Activated CD4-positive, alpha-beta T cell treated with anti-CD3 and anti-CD28 coated beads, Interleukin-2, amount 10 ng/mL, durations not matched to agents 24 days and 14 days (primary cell): ENCODE data around the gene ST3GAL3. TPM values are rescaled to one million over a fixed set of nuclear protein-coding genes. Genes with fewer than 3 reads are reported as not detected.

ENCODE experiments used
- DNase-seq: peaks from one replicate; pipeline ENCODE4 v3.0.0; 2022
- H3K27ac Mint-ChIP-seq: one replicate; pipeline ENCODE4 v1.8.0; 2022; ENCODE audit warnings: mild to moderate bottlenecking, mixed read lengths
- H3K27me3 Mint-ChIP-seq: one replicate; pipeline ENCODE4 v1.8.0; 2022; ENCODE audit warnings: mixed read lengths
- H3K36me3 Mint-ChIP-seq: one replicate; pipeline ENCODE4 v1.8.0; 2022; ENCODE audit warnings: low read depth, mild to moderate bottlenecking, mixed read lengths
- H3K4me1 Mint-ChIP-seq: one replicate; pipeline ENCODE4 v1.8.0; 2021; ENCODE audit warnings: mixed read lengths
- H3K4me3 Mint-ChIP-seq: one replicate; pipeline ENCODE4 v1.8.0; 2022; ENCODE audit warnings: mild to moderate bottlenecking, moderate library complexity, mixed read lengths
- H3K9me3 Mint-ChIP-seq: one replicate; pipeline ENCODE4 v1.8.0; 2021; ENCODE audit warnings: mixed read lengths
- intact Hi-C: fragments of 100-400 bp; cut with micrococcal nuclease; formaldehyde crosslinking; loops from one replicate; pipeline ENCODE4 v1.15.1; 2023
- total RNA-seq: library from RNA; stranded (reverse); gene quantifications from 2 replicates; pipeline ENCODE4 v1.2.3, GENCODE V29; 2022

ST3GAL3 gene
- total RNA-seq, 1 donor from 2014 or later = 18.1 TPM

- DNase-seq = peak; percentile 64
- peaks cover 27% of the 10 kb centered on the region for H3K36me3 Mint-ChIP-seq
- intact Hi-C loops = no loop called here
- no peak overlapping the region for H3K4me3 Mint-ChIP-seq
- no peaks in the 10 kb centered on the region for H3K9me3 Mint-ChIP-seq
- H3K27me3 Mint-ChIP-seq = no peaks in the 10 kb centered on the region
- peaks cover 50% of the 10 kb centered on the region for H3K4me1 Mint-ChIP-seq
- H3K27ac Mint-ChIP-seq = peak overlapping the region; percentile 8
Observed at GRCh38 chr1:43836267-43836951, 129.1 kb downstream of the ST3GAL3 start.

- Mint-ChIP-seq H3K36me3 (peaks cover 41% of the 10 kb centered on the region), H3K4me1 (peaks cover 30% of the 10 kb centered on the region), H3K9me3 (peaks cover 11% of the 10 kb centered on the region), H3K4me3 (no peak overlapping the region), H3K27me3 (no peaks in the 10 kb centered on the region), H3K27ac (peak overlapping the region; percentile 65)
- intact Hi-C loops = no loop called here
- DNase-seq = peak; percentile 43
Observed at GRCh38 chr1:43839056-43839455, 131.7 kb downstream of the ST3GAL3 start.

GRCh38 chr1:43841321-43842174 is 134.2 kb downstream of the ST3GAL3 start:
- Mint-ChIP-seq H3K9me3 (peaks cover 11% of the 10 kb centered on the region), H3K4me3 (no peak overlapping the region), H3K27ac (no peak overlapping the region), H3K36me3 (peaks cover 38% of the 10 kb centered on the region), H3K4me1 (peaks cover 12% of the 10 kb centered on the region), H3K27me3 (no peaks in the 10 kb centered on the region)
- peak; percentile 45 for DNase-seq
- intact Hi-C loops = no loop called here

- intact Hi-C loops = no loop called here
- Mint-ChIP-seq H3K4me3 (no peak overlapping the region), H3K27ac (no peak overlapping the region), H3K36me3 (peaks cover 38% of the 10 kb centered on the region), H3K4me1 (peaks cover 13% of the 10 kb centered on the region), H3K27me3 (no peaks in the 10 kb centered on the region), H3K9me3 (peaks cover 11% of the 10 kb centered on the region)
- DNase-seq = no peak
Observed at GRCh38 chr1:43842175-43842498, 134.8 kb downstream of the ST3GAL3 start.

DNA sequence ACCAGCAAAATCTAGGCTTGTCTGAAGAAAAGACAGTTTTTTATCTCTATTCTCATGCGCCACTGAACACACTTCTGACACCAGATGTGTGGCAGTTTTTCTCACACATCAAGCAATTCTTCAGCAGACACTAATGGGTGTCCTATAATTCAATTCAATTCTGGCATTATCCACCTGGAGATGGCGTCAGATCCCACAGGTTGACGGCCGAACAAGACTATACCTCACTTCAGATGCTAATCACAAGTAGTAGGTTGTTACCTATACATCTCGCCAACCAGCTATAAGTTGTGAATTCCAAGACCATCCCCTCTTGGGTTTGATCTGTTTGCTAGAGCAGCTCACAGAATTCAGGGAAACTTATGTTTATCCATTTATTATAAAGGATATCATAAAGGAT is 136.3 kb downstream of the ST3GAL3 start:
- Mint-ChIP-seq H3K27ac (no peak overlapping the region), H3K36me3 (peaks cover 33% of the 10 kb centered on the region), H3K9me3 (peaks cover 11% of the 10 kb centered on the region), H3K4me3 (no peak overlapping the region), H3K4me1 (peaks cover 17% of the 10 kb centered on the region), H3K27me3 (no peaks in the 10 kb centered on the region)
- no peak for DNase-seq
- intact Hi-C loops = no loop called here

DNA sequence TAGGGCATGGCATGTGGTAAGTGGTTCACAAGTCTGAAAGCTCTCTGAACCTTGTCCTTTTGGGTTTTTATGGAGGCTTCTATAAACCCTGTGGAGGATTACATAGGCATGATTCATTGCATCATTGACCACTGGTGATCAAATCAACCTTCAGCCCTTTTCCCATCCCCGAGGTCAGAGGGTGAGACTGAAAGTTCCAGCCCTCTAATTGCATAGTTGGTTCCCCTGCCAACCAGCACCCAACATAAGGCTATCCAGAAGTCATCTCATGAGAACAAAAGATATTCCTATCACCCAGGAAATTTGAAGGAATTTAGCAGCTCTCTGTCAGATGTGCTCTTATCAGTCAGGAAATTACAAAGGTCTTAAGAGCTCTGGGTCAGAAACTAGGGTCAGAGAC is 136.8 kb downstream of the ST3GAL3 start:
- H3K36me3 Mint-ChIP-seq = peaks cover 31% of the 10 kb centered on the region
- intact Hi-C loops = no loop called here
- no peak overlapping the region for H3K4me3 Mint-ChIP-seq
- peaks cover 16% of the 10 kb centered on the region for H3K4me1 Mint-ChIP-seq
- no peak for DNase-seq
- peaks cover 11% of the 10 kb centered on the region for H3K9me3 Mint-ChIP-seq
- no peaks in the 10 kb centered on the region for H3K27me3 Mint-ChIP-seq
- no peak overlapping the region for H3K27ac Mint-ChIP-seq

DNA sequence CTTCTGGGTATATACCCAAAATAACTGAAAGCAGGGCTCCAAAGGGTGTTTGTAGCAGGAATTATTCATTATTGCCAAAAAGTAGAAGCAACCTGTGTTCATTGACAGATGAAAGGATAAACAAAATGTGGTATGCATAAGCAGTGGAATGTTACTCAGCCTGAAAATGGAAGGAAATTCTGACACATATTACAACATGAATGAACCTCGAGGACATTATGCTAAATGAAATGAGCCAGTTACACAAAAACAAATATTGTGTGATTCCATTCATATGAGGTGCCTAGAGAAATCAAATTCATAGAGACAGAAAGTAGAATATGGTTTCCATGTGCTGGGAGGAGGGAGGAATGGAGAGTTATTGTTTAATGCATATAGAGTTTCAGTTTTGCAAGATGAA is 140.0 kb downstream of the ST3GAL3 start:
- no peaks in the 10 kb centered on the region for H3K27me3 Mint-ChIP-seq
- H3K36me3 Mint-ChIP-seq = peaks cover 10% of the 10 kb centered on the region

DNA sequence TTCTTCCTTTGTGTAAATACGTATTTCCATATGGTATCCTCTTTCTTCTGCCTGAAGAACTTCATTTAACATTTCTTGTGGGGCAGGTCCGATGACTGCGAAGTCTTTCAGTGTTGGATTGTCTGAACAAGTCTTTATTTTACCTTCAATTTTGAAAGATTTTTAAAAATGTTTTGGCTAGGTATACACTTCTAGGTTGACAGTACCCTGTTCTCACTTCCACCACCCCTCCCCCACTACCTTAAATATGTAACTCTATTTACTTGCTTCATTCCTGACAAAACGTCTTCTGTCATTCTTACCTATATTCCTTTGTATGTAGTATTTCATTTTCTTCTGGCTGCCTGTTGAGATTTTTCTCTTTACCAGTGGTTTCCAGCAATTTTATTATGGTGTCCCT is 140.5 kb downstream of the ST3GAL3 start:
- peaks cover 9% of the 10 kb centered on the region for H3K4me1 Mint-ChIP-seq
- intact Hi-C loops = no loop called here
- H3K4me3 Mint-ChIP-seq = no peak overlapping the region
- peaks cover 7% of the 10 kb centered on the region for H3K9me3 Mint-ChIP-seq
- no peak for DNase-seq
- no peak overlapping the region for H3K27ac Mint-ChIP-seq
- H3K36me3 Mint-ChIP-seq = peaks cover 8% of the 10 kb centered on the region
- no peaks in the 10 kb centered on the region for H3K27me3 Mint-ChIP-seq

More for the DNA sequence above, 140.0 kb downstream of the ST3GAL3 start:
- intact Hi-C loops = no loop called here
- no peak overlapping the region for H3K27ac Mint-ChIP-seq
- H3K4me1 Mint-ChIP-seq = peaks cover 9% of the 10 kb centered on the region
- H3K4me3 Mint-ChIP-seq = no peak overlapping the region
- no peak for DNase-seq
- H3K9me3 Mint-ChIP-seq = peaks cover 7% of the 10 kb centered on the region

GRCh38 chr1:43849670-43850069 is 142.3 kb downstream of the ST3GAL3 start:
- H3K36me3 Mint-ChIP-seq = peaks cover 5% of the 10 kb centered on the region
- peaks cover 5% of the 10 kb centered on the region for H3K9me3 Mint-ChIP-seq
- H3K27ac Mint-ChIP-seq = no peak overlapping the region
- peaks cover 12% of the 10 kb centered on the region for H3K4me1 Mint-ChIP-seq
- H3K27me3 Mint-ChIP-seq = no peaks in the 10 kb centered on the region
- intact Hi-C loops = no loop called here
- DNase-seq = no peak
- H3K4me3 Mint-ChIP-seq = no peak overlapping the region

- no peak for DNase-seq
- Mint-ChIP-seq H3K27ac (no peak overlapping the region), H3K4me3 (no peak overlapping the region), H3K9me3 (peaks cover 5% of the 10 kb centered on the region), H3K4me1 (peaks cover 12% of the 10 kb centered on the region), H3K36me3 (peaks cover 10% of the 10 kb centered on the region), H3K27me3 (no peaks in the 10 kb centered on the region)
- intact Hi-C loops = no loop called here
Observed at GRCh38 chr1:43850591-43851233, 143.4 kb downstream of the ST3GAL3 start.

DNA sequence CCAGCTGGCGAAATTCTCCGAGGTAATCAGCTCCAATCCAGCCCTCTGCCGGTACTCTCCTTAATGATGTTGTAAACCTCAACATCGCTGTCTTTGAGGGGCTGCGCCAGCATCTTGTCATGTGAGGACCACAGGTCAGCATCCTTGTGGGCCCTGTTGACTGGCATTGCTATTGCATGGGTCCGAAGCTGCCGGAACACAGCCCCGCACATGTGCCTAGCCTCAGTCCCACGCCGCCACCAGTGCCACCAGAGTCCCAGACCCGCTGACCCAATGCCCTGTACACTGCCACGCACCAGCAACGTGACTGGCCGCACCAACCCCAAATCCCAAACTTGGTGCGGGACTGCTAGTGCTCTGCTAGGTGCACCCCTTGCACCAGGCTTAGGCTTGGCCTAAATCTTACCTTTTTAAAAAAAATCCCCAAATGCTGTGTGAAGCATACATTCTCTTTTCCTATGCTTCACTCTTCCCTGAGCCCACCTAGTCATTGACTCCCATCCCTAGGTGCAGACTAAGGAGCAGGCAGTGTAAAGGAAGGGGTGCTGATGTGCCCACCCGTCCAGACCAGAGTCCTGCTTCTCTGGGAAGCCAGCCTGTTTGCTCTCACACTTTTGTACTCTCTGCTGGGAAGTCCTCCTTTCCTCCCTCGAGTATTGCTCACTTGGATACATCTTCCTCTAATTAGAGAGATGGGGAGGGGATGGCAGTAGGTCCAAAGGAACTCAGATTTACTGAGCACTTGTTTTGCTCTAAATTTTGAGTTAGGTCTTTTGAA is 144.4 kb downstream of the ST3GAL3 start:
- H3K27ac Mint-ChIP-seq = no peak overlapping the region
- intact Hi-C loops = no loop called here
- H3K4me1 Mint-ChIP-seq = peaks cover 11% of the 10 kb centered on the region
- H3K36me3 Mint-ChIP-seq = peaks cover 11% of the 10 kb centered on the region
- peaks cover 5% of the 10 kb centered on the region for H3K9me3 Mint-ChIP-seq
- no peak for DNase-seq
- no peaks in the 10 kb centered on the region for H3K27me3 Mint-ChIP-seq
- no peak overlapping the region for H3K4me3 Mint-ChIP-seq

GRCh38 chr1:43853161-43853921 is 146.0 kb downstream of the ST3GAL3 start:
- H3K27me3 Mint-ChIP-seq = no peaks in the 10 kb centered on the region
- peaks cover 2% of the 10 kb centered on the region for H3K4me1 Mint-ChIP-seq
- H3K36me3 Mint-ChIP-seq = peaks cover 12% of the 10 kb centered on the region
- intact Hi-C loops = no loop called here
- no peak overlapping the region for H3K4me3 Mint-ChIP-seq
- no peak for DNase-seq
- H3K27ac Mint-ChIP-seq = no peak overlapping the region
- peaks cover 5% of the 10 kb centered on the region for H3K9me3 Mint-ChIP-seq

GRCh38 chr1:43854473-43854872 is 147.1 kb downstream of the ST3GAL3 start:
- Mint-ChIP-seq H3K27me3 (no peaks in the 10 kb centered on the region), H3K9me3 (peaks cover 5% of the 10 kb centered on the region), H3K27ac (no peak overlapping the region), H3K4me1 (peaks cover 2% of the 10 kb centered on the region), H3K4me3 (no peak overlapping the region), H3K36me3 (peaks cover 12% of the 10 kb centered on the region)
- no peak for DNase-seq
- intact Hi-C loops = no loop called here
